Measurements from ENCODE around the gene GRAMD2B. TPM values are rescaled to one million over a fixed set of nuclear protein-coding genes. Genes with fewer than 3 reads are reported as not detected.

GRAMD2B gene
- total and polyA plus RNA-seq, 2 donors, result 14.8 to 38.4 TPM

DNA sequence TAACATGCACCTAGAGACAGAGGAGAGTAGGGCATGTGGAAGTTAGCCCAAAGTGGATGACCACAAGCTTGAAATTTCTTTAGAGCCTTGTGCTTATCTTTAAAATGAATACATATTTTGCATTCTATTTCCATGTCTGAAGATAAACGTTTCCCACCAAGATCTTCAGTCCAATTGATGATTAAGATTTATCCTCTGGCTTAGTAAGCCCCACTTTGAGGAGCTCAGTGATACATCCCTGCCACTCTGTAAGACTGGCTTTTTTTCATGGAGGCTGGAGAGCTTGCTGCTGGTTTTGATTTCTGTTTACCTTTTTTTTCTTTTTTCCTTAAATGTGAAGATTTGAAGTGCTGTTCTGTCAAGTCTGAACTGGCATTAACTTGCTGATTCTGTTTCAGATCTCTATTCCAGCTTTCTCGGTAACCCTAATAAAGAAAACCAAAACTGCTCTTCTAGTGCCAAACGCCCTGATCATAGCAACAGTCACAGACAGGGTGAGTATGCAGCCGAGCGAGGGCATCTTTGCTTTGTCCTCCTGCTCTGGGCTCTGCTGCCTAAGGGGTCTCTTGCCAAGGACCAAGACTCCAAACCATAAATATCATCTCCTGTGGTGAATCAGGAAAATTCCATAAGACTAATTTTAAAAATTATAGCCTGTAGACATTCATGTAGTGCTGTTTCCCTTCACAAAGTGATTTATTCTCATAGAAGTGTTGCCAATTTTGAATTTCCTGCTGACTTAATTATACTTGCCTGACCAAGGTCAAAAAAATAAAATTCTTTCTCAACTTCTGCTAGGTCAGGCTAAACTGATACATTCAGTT is 54.3 kb downstream of the GRAMD2B start:
- DNase-seq (ENCODE audit: low read depth in 6 of 9, low spot score in 9 of 9), result peak in 1 of 9 donors; percentile 24
- WGBS, result 92% methylated on average over 5 of the region's 5 CpGs
- H3K27ac ChIP-seq (ENCODE audit: low read depth in 1 of 2, low read length in 1 of 2), result peak overlapping the region in 1 of 2 donors; percentile 8

DNA sequence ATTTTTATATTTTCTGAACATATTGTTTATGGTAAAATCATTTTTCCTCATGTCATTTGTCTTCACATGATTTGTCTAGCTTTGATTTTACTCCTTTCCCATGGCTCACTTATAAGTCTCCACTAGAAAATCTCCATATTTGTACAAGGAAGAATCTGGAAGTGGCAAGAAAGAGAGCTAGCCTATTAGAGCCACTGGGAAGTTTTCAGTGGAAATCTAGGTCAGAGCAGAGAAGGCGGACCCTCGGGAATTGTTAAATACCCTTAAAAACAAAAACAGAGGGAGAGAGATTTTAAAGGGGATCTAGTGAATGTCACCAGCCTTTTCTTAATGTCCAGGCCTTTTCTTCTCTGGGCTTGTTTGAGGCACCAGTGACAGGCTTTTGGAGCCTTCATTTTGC is 56.6 kb downstream of the GRAMD2B start:
- no peaks in the 10 kb centered on the region for H3K4me1 ChIP-seq (ENCODE audit: control insufficient read depth in 2 of 2, insufficient read depth in 2 of 2, low read length in 2 of 2)

More for the DNA sequence above, 54.3 kb downstream of the GRAMD2B start:
- no peaks in the 10 kb centered on the region for H3K9me3 ChIP-seq (ENCODE audit: control insufficient read depth in 2 of 2, insufficient read depth in 1 of 2, low read length in 1 of 2)
- H3K4me3 ChIP-seq (ENCODE audit: low read length in 2 of 2), result no peak overlapping the region
- H3K4me1 ChIP-seq (ENCODE audit: control insufficient read depth in 2 of 2, insufficient read depth in 2 of 2, low read length in 2 of 2), result peaks cover 0 to 2% of the 10 kb centered on the region in 2 donors
- H3K27me3 ChIP-seq (ENCODE audit: control insufficient read depth in 2 of 2, insufficient read depth in 1 of 2, low read length in 1 of 2), result no peaks in the 10 kb centered on the region
- H3K36me3 ChIP-seq (ENCODE audit: control insufficient read depth in 2 of 2, insufficient read depth in 2 of 2, low read length in 1 of 2), result peaks cover 0 to 25% of the 10 kb centered on the region in 2 donors

DNA sequence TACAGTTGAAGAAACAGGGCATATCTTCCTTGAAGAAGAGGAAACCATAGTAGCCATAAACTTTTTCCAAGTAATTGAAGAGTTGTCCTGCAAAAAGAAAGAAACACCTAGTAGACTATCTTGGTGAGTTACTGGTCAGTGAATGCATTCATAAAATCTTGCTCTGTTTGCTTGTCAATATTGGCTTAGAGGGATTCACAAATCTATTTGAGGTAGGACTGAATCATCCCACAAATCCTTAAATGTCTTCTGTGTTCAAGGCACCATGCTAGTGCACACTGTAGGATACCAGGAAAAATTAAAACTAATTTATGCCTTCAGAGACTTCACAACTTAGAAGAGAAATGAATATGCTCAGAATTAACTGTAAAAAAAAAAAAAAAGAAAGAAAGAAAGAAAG is 57.6 kb downstream of the GRAMD2B start:
- Histone ChIP-seq H3K9me3 (ENCODE audit: control insufficient read depth in 2 of 2, insufficient read depth in 1 of 2, low read length in 1 of 2) (no peaks in the 10 kb centered on the region), H3K4me3 (ENCODE audit: low read length in 2 of 2) (no peak overlapping the region), H3K27ac (ENCODE audit: low read depth in 1 of 2, low read length in 1 of 2) (no peak overlapping the region), H3K4me1 (ENCODE audit: control insufficient read depth in 2 of 2, insufficient read depth in 2 of 2, low read length in 2 of 2) (no peaks in the 10 kb centered on the region), H3K36me3 (ENCODE audit: control insufficient read depth in 2 of 2, insufficient read depth in 2 of 2, low read length in 1 of 2) (peaks cover 6 to 33% of the 10 kb centered on the region in 2 donors), H3K27me3 (ENCODE audit: control insufficient read depth in 2 of 2, insufficient read depth in 1 of 2, low read length in 1 of 2) (no peaks in the 10 kb centered on the region)
- no peak for DNase-seq (ENCODE audit: low read depth in 6 of 9, low spot score in 9 of 9)

More for the DNA sequence above, 56.6 kb downstream of the GRAMD2B start:
- DNase-seq (ENCODE audit: low read depth in 6 of 9, low spot score in 9 of 9), result no peak
- no peak overlapping the region for H3K27ac ChIP-seq (ENCODE audit: low read depth in 1 of 2, low read length in 1 of 2)
- 49% methylated on average over 2 of the region's 2 CpGs for WGBS
- H3K36me3 ChIP-seq (ENCODE audit: control insufficient read depth in 2 of 2, insufficient read depth in 2 of 2, low read length in 1 of 2), result peaks cover 6 to 24% of the 10 kb centered on the region in 2 donors
- H3K27me3 ChIP-seq (ENCODE audit: control insufficient read depth in 2 of 2, insufficient read depth in 1 of 2, low read length in 1 of 2), result no peaks in the 10 kb centered on the region
- no peak overlapping the region for H3K4me3 ChIP-seq (ENCODE audit: low read length in 2 of 2)
- H3K9me3 ChIP-seq (ENCODE audit: control insufficient read depth in 2 of 2, insufficient read depth in 1 of 2, low read length in 1 of 2), result no peaks in the 10 kb centered on the region

DNA sequence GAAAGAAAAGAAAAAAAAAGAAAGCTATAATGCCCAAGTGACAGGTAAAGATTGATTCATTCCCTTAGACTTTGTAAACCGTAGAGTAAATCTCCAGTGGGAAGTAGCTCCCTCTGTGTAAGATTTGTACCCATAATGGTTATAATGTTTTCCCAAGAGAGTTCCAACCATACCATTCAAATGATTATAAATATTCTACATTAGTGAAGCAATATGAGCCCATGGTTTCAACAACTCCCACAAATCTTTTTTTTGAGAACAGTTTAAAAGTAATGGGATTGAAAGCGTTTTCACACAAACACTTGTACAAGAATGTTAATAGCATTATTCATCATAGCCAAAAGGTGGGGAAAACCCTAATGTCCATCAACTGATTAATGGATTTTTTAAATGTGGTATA is 58.0 kb downstream of the GRAMD2B start:
- Histone ChIP-seq H3K4me3 (ENCODE audit: low read length in 2 of 2) (no peak overlapping the region), H3K4me1 (ENCODE audit: control insufficient read depth in 2 of 2, insufficient read depth in 2 of 2, low read length in 2 of 2) (no peaks in the 10 kb centered on the region), H3K9me3 (ENCODE audit: control insufficient read depth in 2 of 2, insufficient read depth in 1 of 2, low read length in 1 of 2) (no peaks in the 10 kb centered on the region), H3K27me3 (ENCODE audit: control insufficient read depth in 2 of 2, insufficient read depth in 1 of 2, low read length in 1 of 2) (no peaks in the 10 kb centered on the region), H3K27ac (ENCODE audit: low read depth in 1 of 2, low read length in 1 of 2) (no peak overlapping the region), H3K36me3 (ENCODE audit: control insufficient read depth in 2 of 2, insufficient read depth in 2 of 2, low read length in 1 of 2) (peaks cover 7 to 36% of the 10 kb centered on the region in 2 donors)
- no peak for DNase-seq (ENCODE audit: low read depth in 6 of 9, low spot score in 9 of 9)
- WGBS, result 96% methylated on average over 2 of the region's 2 CpGs

DNA sequence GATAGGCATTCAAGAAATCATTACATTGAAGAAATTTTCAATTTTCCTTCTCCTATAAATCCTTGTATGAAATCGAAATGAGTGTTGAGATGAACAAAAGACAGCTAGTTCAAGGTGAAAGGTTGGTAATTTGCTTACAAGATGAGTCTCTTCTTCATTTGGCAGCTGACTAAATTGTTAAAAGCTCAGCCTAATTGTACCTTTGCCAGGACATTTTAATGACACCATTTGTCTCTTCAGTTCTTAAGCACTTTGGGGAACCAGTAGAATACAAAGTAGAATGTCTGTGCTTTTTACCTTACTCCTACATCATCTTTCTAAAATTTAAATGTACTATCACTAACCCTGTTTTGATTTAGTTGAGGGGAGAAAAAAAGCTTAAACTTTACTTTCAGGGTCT is 59.4 kb downstream of the GRAMD2B start:
- Histone ChIP-seq H3K36me3 (ENCODE audit: control insufficient read depth in 2 of 2, insufficient read depth in 2 of 2, low read length in 1 of 2) (peaks cover 9 to 46% of the 10 kb centered on the region in 2 donors), H3K4me3 (ENCODE audit: low read length in 2 of 2) (no peak overlapping the region), H3K4me1 (ENCODE audit: control insufficient read depth in 2 of 2, insufficient read depth in 2 of 2, low read length in 2 of 2) (no peaks in the 10 kb centered on the region), H3K27ac (ENCODE audit: low read depth in 1 of 2, low read length in 1 of 2) (no peak overlapping the region), H3K9me3 (ENCODE audit: control insufficient read depth in 2 of 2, insufficient read depth in 1 of 2, low read length in 1 of 2) (no peaks in the 10 kb centered on the region), H3K27me3 (ENCODE audit: control insufficient read depth in 2 of 2, insufficient read depth in 1 of 2, low read length in 1 of 2) (no peaks in the 10 kb centered on the region)
- 95% methylated on average over 1 of the region's 1 CpG for WGBS
- no peak for DNase-seq (ENCODE audit: low read depth in 6 of 9, low spot score in 9 of 9)

DNA sequence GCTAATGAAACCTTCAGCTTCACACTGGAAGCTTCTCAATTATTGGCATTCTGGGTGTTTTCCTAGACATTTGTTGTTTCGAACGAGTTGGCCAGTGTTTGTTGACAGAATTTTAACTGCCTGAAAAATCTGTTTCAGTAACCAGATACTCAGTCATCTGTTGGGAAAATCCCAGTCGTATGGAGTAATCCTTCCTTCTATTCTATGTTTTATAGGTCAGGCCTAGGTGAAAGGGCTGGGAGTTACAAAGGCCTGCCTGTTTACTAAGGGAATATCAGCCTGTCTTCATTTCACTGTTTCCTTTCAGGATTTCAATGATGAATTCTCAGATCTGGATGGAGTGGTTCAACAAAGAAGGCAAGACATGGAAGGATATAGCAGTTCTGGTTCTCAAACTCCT is 59.9 kb downstream of the GRAMD2B start:
- Histone ChIP-seq H3K4me1 (ENCODE audit: control insufficient read depth in 2 of 2, insufficient read depth in 2 of 2, low read length in 2 of 2) (no peaks in the 10 kb centered on the region), H3K27ac (ENCODE audit: low read depth in 1 of 2, low read length in 1 of 2) (no peak overlapping the region), H3K4me3 (ENCODE audit: low read length in 2 of 2) (no peak overlapping the region), H3K27me3 (ENCODE audit: control insufficient read depth in 2 of 2, insufficient read depth in 1 of 2, low read length in 1 of 2) (no peaks in the 10 kb centered on the region), H3K36me3 (ENCODE audit: control insufficient read depth in 2 of 2, insufficient read depth in 2 of 2, low read length in 1 of 2) (peaks cover 9 to 50% of the 10 kb centered on the region in 2 donors), H3K9me3 (ENCODE audit: control insufficient read depth in 2 of 2, insufficient read depth in 1 of 2, low read length in 1 of 2) (no peaks in the 10 kb centered on the region)
- DNase-seq (ENCODE audit: low read depth in 6 of 9, low spot score in 9 of 9), result no peak
- 93% methylated on average over 3 of the region's 3 CpGs for WGBS

DNA sequence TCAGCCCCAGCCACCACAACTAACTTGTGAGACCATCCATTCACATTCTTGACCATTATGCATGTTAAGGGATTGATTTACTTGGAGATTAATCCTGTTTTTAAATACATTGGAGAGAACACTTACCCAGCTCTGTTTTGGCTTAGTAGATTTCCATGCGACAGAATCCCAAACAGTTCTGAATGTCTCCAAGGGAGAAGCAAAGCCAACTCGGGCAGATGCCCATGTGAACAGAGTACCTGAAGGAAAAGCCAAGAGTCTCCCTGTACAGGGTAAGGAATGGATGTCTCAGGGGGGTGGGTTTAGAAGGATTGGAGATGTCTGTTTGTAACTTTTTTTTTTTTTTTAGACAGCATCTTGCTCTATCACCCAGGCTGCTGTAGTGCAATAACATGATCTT is 61.0 kb downstream of the GRAMD2B start:
- DNase-seq (ENCODE audit: low read depth in 6 of 9, low spot score in 9 of 9), result no peak
- Histone ChIP-seq H3K27ac (ENCODE audit: low read depth in 1 of 2, low read length in 1 of 2) (no peak overlapping the region), H3K9me3 (ENCODE audit: control insufficient read depth in 2 of 2, insufficient read depth in 1 of 2, low read length in 1 of 2) (no peaks in the 10 kb centered on the region), H3K4me1 (ENCODE audit: control insufficient read depth in 2 of 2, insufficient read depth in 2 of 2, low read length in 2 of 2) (no peaks in the 10 kb centered on the region), H3K36me3 (ENCODE audit: control insufficient read depth in 2 of 2, insufficient read depth in 2 of 2, low read length in 1 of 2) (peaks cover 14 to 57% of the 10 kb centered on the region in 2 donors), H3K4me3 (ENCODE audit: low read length in 2 of 2) (no peak overlapping the region), H3K27me3 (ENCODE audit: control insufficient read depth in 2 of 2, insufficient read depth in 1 of 2, low read length in 1 of 2) (no peaks in the 10 kb centered on the region)
- 100% methylated on average over 2 of the region's 2 CpGs for WGBS

DNA sequence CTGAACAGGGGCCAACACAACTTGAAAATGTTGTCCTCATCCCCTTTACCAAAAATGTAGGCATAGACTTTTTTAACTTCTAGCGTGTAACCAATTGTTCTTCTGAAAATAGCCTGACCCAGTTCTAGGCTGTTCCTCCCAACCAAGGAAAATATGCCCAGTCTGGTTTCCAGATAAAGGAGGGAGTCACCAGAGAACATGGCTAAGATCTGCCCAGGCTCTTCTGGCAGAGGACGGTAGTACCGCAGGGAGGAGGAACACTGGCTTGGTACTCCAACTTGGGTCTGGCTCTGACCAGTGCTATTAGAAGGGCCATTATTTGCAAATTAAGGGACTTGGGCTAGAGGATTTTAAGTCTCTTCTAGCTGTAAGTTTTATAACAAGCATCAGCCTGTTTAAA is 63.1 kb downstream of the GRAMD2B start:
- 98% methylated on average over 3 of the region's 3 CpGs for WGBS
- Histone ChIP-seq H3K36me3 (ENCODE audit: control insufficient read depth in 2 of 2, insufficient read depth in 2 of 2, low read length in 1 of 2) (peaks cover 17 to 62% of the 10 kb centered on the region in 2 donors), H3K4me1 (ENCODE audit: control insufficient read depth in 2 of 2, insufficient read depth in 2 of 2, low read length in 2 of 2) (no peaks in the 10 kb centered on the region), H3K27ac (ENCODE audit: low read depth in 1 of 2, low read length in 1 of 2) (no peak overlapping the region), H3K9me3 (ENCODE audit: control insufficient read depth in 2 of 2, insufficient read depth in 1 of 2, low read length in 1 of 2) (no peaks in the 10 kb centered on the region), H3K4me3 (ENCODE audit: low read length in 2 of 2) (no peak overlapping the region), H3K27me3 (ENCODE audit: control insufficient read depth in 2 of 2, insufficient read depth in 1 of 2, low read length in 1 of 2) (no peaks in the 10 kb centered on the region)
- DNase-seq (ENCODE audit: low read depth in 6 of 9, low spot score in 9 of 9), result no peak

DNA sequence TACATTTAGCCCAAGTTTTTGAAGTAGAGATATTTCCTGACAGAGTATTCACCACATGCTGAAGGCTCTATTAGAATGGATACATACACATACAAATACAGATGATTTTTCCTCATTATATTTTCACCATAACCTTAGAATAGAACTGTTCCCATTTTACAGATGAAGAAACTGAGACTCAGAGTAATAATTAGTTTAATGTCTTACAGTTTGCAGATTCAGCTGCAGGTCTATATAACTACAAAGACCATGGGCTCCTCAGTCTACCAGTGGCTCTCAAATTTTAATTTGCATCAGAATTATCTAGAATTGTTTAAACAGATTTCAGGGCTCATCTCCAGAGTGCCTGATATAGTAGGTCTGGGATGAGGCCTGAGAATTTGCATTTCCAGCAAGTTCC is 64.4 kb downstream of the GRAMD2B start:
- Histone ChIP-seq H3K9me3 (ENCODE audit: control insufficient read depth in 2 of 2, insufficient read depth in 1 of 2, low read length in 1 of 2) (no peaks in the 10 kb centered on the region), H3K27me3 (ENCODE audit: control insufficient read depth in 2 of 2, insufficient read depth in 1 of 2, low read length in 1 of 2) (no peaks in the 10 kb centered on the region), H3K27ac (ENCODE audit: low read depth in 1 of 2, low read length in 1 of 2) (no peak overlapping the region), H3K4me1 (ENCODE audit: control insufficient read depth in 2 of 2, insufficient read depth in 2 of 2, low read length in 2 of 2) (no peaks in the 10 kb centered on the region), H3K36me3 (ENCODE audit: control insufficient read depth in 2 of 2, insufficient read depth in 2 of 2, low read length in 1 of 2) (peaks cover 17 to 60% of the 10 kb centered on the region in 2 donors), H3K4me3 (ENCODE audit: low read length in 2 of 2) (no peak overlapping the region)
- no peak for DNase-seq (ENCODE audit: low read depth in 6 of 9, low spot score in 9 of 9)
